Spleen (tissue), 11 donors: Measurements from ENCODE around the gene IER5. TPM values are rescaled to one million over a fixed set of nuclear protein-coding genes. Genes with fewer than 3 reads are reported as not detected.

Source experiments
- DNase-seq: peaks from one replicate; pipeline ENCODE4 v3.0.0-alpha.2; 2020
- H3K27ac ChIP-seq, 8 donors: fragments of 200-600 bp; sonication (generic) in 7 of 8; 1 replicate in 4 of 8; 2 replicates in 4 of 8; pipeline versions ENCODE4 v1.5.0 to v1.8.0; 2016 to 2021; ENCODE audit warnings: inconsistent platforms in 4 of 8, mild to moderate bottlenecking in 4 of 8, moderate library complexity in 1 of 8
- H3K27me3 ChIP-seq, 7 donors: fragments of 200-600 bp; sonication (generic) in 6 of 7; replicated peaks in 1 of 7; 1 replicate in 4 of 7; 2 replicates in 3 of 7; pipeline versions ENCODE4 v1.5.0 to v1.8.0; 2016 to 2021; ENCODE audit warnings: inconsistent platforms in 3 of 7, mild to moderate bottlenecking in 1 of 7
- H3K36me3 ChIP-seq, 6 donors: fragments of 200-600 bp; sonication (generic) in 5 of 6; 1 replicate in 4 of 6; 2 replicates in 2 of 6; pipeline versions ENCODE4 v1.5.0 to v1.8.0; 2016 to 2021; ENCODE audit warnings: inconsistent platforms in 2 of 6
- H3K4me1 ChIP-seq, 6 donors: fragments of 200-600 bp; sonication (generic) in 5 of 6; 1 replicate in 3 of 6; 2 replicates in 3 of 6; pipeline versions ENCODE4 v1.5.0 to v1.8.0; 2016 to 2021; ENCODE audit warnings: inconsistent platforms in 3 of 6
- H3K4me3 ChIP-seq, 8 donors: fragments of 200-600 bp; sonication (generic) in 7 of 8; 1 replicate in 4 of 8; 2 replicates in 4 of 8; pipeline versions ENCODE4 v1.5.0 to v1.8.0; 2016 to 2021; ENCODE audit warnings: inconsistent platforms in 4 of 8, mild to moderate bottlenecking in 4 of 8, moderate library complexity in 2 of 8
- H3K9me3 ChIP-seq, 8 donors: fragments of 200-600 bp; sonication (generic) in 7 of 8; 1 replicate in 4 of 8; 2 replicates in 4 of 8; pipeline versions ENCODE4 v1.5.0 to v1.8.0; 2016 to 2021; ENCODE audit warnings: inconsistent platforms in 4 of 8
- POLR2A ChIP-seq, 3 donors: fragments of 450-650 bp; IDR thresholded peaks; one replicate each; pipeline ENCODE4 v1.5.1; 2017; ENCODE audit warnings: antibody characterized with exemption in 3 of 3, mild to moderate bottlenecking in 1 of 3
- POLR2AphosphoS5 ChIP-seq, 3 donors: sonication (generic); formaldehyde crosslinking; IDR thresholded peaks; one replicate each; pipeline ENCODE4 v1.5.1; 2017; ENCODE audit warnings: antibody characterized with exemption in 3 of 3
- WGBS, 5 donors: extraction: QIAGEN DNeasy Blood & Tissue Kit in 3 of 5; methylation state at CpG; one replicate each; pipeline versions ENCODE4 v1.1.5 to v1.1.7; 2013 to 2018; 5-methylcytosine and 5-hydroxymethylcytosine counted together
- intact Hi-C: fragments of 100-400 bp; cut with DNase I; formaldehyde crosslinking; loops from one replicate; pipeline ENCODE4 v1.15.0; 2023; ENCODE audit warnings: low total_unique reads
- polyA plus RNA-seq, 3 donors: library from polyadenylated mRNA; stranded (reverse); fragments of 200-250 nt; gene quantifications; one replicate each; pipeline ENCODE4 v1.2.1, GENCODE V29; 2013
- total RNA-seq, 7 donors: library from RNA; depleted of rRNA in 3 of 7; stranded (reverse); fragments of >200 nt in 3 of 7; fragmentation: NEBNext Ultra II Directional in 4 of 7; extraction: Animal tissue kit (Norgen Biotek cat#: 25700) in 4 of 7; gene quantifications; one replicate each; pipeline versions ENCODE4 v1.1.0 to v1.2.1, GENCODE V29; 2016 to 2021
- TF ChIP-seq, protein P1 (sequence below), 11 experiments: fragments of 200-600 bp in 7 of 11; fragments of 450-650 bp in 4 of 11; sonication (generic) in 4 of 11; IDR thresholded peaks in 8 of 11; conservative IDR thresholded peaks in 3 of 11; 1 replicate in 7 of 11; 2 replicates in 4 of 11; pipeline versions ENCODE4 v1.4.0 to v1.8.0; 2016 to 2021; ENCODE audit warnings: antibody characterized with exemption in 11 of 11, inconsistent platforms in 4 of 11, mild to moderate bottlenecking in 1 of 11
- donor health status: healthy with polysubstance abuse.
- donor health status: DM: no; HTN: no; CAD: no; lungs with moderate emphysema.
- donor health status: DM: no; HTN: no; CAD: no.
- donor health status: Bipolar disorder and iron deficiency.
- donor health status: healthy.
- donor health status: DM: no; HTN: no; CAD: no.
- donor health status: DM: yes; HTN: yes; CAD: no.

The IER5 gene
- total and polyA plus RNA-seq, 10 donors = 21.3 to 62.3 (median 36.7) TPM

DNA sequence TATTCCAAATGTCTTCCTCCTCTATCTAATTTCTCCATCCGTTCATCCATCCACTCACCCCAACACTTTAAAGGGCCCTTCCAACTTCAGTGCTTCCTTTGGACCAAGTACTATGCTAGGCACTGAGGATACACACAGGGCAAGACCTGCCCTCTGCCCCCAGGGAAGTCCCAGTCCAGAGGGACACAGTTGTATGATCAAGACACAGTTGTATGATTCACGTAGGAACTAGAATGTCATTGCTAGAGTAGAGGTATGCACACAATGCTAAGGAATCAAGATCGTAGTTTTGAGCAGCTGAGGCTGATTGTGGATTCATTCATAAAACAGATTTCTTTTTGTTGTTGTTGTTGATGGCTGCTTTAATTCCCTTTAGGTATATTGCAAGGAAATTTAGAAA is 11.6 kb upstream of the IER5 start:
- no peak for DNase-seq
- H3K27me3 ChIP-seq = peaks cover 0 to 15% (median 0%) of the 10 kb centered on the region in 7 donors
- no peaks in the 10 kb centered on the region for H3K36me3 ChIP-seq
- no peak for TF ChIP-seq POLR2AphosphoS5 (IDR thresholded peaks at IDR 0.05)
- TF ChIP-seq, protein P1, sequence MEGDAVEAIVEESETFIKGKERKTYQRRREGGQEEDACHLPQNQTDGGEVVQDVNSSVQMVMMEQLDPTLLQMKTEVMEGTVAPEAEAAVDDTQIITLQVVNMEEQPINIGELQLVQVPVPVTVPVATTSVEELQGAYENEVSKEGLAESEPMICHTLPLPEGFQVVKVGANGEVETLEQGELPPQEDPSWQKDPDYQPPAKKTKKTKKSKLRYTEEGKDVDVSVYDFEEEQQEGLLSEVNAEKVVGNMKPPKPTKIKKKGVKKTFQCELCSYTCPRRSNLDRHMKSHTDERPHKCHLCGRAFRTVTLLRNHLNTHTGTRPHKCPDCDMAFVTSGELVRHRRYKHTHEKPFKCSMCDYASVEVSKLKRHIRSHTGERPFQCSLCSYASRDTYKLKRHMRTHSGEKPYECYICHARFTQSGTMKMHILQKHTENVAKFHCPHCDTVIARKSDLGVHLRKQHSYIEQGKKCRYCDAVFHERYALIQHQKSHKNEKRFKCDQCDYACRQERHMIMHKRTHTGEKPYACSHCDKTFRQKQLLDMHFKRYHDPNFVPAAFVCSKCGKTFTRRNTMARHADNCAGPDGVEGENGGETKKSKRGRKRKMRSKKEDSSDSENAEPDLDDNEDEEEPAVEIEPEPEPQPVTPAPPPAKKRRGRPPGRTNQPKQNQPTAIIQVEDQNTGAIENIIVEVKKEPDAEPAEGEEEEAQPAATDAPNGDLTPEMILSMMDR (IDR thresholded peaks at IDR 0.05 in 8 of 11, conservative IDR thresholded peaks at IDR 0.05 in 3 of 11) = no peak
- no peak for TF ChIP-seq POLR2A (IDR thresholded peaks at IDR 0.05)
- intact Hi-C loops = no loop called here
- WGBS, 5 donors = 62 to 77% (median 67%) methylated on average over 3 of the region's 3 CpGs
- peaks cover 0 to 8% (median 0%) of the 10 kb centered on the region in 8 donors for H3K9me3 ChIP-seq
- H3K4me1 ChIP-seq = peaks cover 0 to 7% (median 0%) of the 10 kb centered on the region in 6 donors
- no peak overlapping the region for H3K27ac ChIP-seq
- no peak overlapping the region for H3K4me3 ChIP-seq

DNA sequence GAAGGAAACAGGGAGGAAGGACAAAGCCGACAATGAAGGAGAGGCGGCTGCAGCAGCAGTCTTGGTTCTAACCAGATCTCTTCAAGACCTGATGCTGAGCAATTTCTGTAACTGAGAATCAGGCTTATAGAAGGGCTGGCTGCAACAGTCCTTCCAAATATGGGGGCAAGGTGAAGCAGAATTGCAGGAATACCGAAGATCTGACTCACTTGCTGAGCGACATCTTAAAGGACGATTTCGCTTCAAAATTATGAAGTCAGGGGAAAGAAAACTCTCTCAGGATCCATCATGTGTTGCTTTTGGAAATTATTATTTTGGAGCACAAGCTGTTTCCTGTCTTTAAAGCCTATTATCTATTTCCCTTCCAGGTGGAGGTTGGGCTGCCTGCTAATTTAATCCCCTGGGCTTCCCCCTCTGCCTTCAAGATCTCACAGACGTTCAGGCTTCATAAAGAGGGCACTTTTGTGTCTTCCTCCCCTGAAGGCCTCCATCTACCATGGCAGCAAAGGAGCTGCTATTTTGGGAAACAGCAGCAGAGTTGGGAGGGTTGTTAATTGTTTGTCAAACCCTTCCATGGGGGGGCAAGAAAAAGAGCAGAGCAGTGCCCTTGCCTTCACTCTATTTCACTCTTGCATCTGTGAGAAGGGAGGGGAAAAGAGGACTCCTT is 10.8 kb upstream of the IER5 start:
- whole genome bisulfite sequencing, 5 donors = 60 to 76% (median 64%) methylated on average over 7 of the region's 7 CpGs
- Histone ChIP-seq H3K4me3 (no peak overlapping the region), H3K27me3 (peaks cover 0 to 15% (median 0%) of the 10 kb centered on the region in 7 donors), H3K9me3 (peaks cover 0 to 8% (median 0%) of the 10 kb centered on the region in 8 donors), H3K36me3 (no peaks in the 10 kb centered on the region), H3K4me1 (peaks cover 0 to 7% (median 0%) of the 10 kb centered on the region in 6 donors), H3K27ac (no peak overlapping the region)
- no peak for TF ChIP-seq POLR2A (IDR thresholded peaks at IDR 0.05)
- no peak for TF ChIP-seq POLR2AphosphoS5 (IDR thresholded peaks at IDR 0.05)
- TF ChIP-seq, protein P1 (IDR thresholded peaks at IDR 0.05 in 8 of 11, conservative IDR thresholded peaks at IDR 0.05 in 3 of 11) = no peak
- no peak for DNase-seq
- intact Hi-C loops = no loop called here

DNA sequence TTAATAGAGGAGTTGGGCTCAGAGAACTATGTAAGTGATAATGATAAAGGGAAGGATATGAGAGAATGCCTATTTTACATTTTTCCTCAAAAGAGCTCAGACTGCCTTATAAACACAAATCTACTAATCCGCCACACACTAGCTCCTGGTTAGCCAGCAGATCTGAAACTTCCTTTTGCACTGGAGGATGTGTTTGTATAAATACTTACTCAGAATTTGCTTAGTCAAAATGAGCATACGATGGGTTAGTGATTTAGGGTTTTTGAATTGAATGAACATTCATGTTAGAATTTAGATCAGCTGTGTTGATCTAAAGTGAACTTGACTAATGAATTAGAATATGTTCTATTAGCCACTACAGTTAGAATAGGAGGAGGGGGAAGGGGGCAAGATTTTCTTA is 9.1 kb upstream of the IER5 start:
- Histone ChIP-seq H3K27ac (no peak overlapping the region), H3K4me3 (no peak overlapping the region), H3K36me3 (no peaks in the 10 kb centered on the region), H3K27me3 (peaks cover 0 to 15% (median 0%) of the 10 kb centered on the region in 7 donors), H3K9me3 (peaks cover 0 to 7% (median 0%) of the 10 kb centered on the region in 8 donors), H3K4me1 (peaks cover 0 to 14% (median 4%) of the 10 kb centered on the region in 6 donors)
- WGBS, 5 donors = 55 to 65% (median 58%) methylated on average over 2 of the region's 2 CpGs
- DNase-seq = no peak
- intact Hi-C loops = no loop called here
- TF ChIP-seq POLR2A (IDR thresholded peaks at IDR 0.05) (no peak), POLR2AphosphoS5 (IDR thresholded peaks at IDR 0.05) (no peak)
- TF ChIP-seq, protein P1 (IDR thresholded peaks at IDR 0.05 in 8 of 11, conservative IDR thresholded peaks at IDR 0.05 in 3 of 11) = no peak

DNA sequence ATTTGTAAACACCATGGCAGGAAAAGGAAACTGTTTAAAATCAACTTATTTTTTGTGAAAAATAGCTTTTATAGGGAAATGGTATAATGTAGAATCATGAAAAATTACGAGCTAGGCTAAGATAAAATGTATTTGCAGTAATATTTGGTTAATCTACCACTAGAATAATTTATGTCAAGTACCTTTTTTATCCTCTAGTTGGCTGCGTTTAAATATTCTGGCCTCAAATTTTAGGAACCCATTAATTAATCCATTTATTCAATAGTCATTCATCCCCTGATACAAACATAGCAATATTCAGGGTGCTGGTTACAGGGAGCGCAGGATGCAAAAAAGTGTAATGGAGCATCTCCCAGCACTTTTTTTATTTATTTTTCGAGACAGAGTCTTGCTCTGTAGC is 8.6 kb upstream of the IER5 start:
- peaks cover 0 to 2% (median 0%) of the 10 kb centered on the region in 8 donors for H3K9me3 ChIP-seq
- no peak for DNase-seq
- no peak for TF ChIP-seq POLR2AphosphoS5 (IDR thresholded peaks at IDR 0.05)
- TF ChIP-seq, protein P1 (IDR thresholded peaks at IDR 0.05 in 8 of 11, conservative IDR thresholded peaks at IDR 0.05 in 3 of 11) = no peak
- H3K4me1 ChIP-seq = peaks cover 0 to 17% (median 6%) of the 10 kb centered on the region in 6 donors
- H3K4me3 ChIP-seq = no peak overlapping the region
- WGBS, 5 donors = 59 to 78% (median 75%) methylated on average over 4 of the region's 4 CpGs
- H3K27me3 ChIP-seq = peaks cover 0 to 15% (median 0%) of the 10 kb centered on the region in 7 donors
- no peaks in the 10 kb centered on the region for H3K36me3 ChIP-seq
- intact Hi-C loops = no loop called here
- no peak overlapping the region for H3K27ac ChIP-seq
